Activated naive CD8-positive, alpha-beta T cell treated with anti-CD3 and anti-CD28 coated beads, Interleukin-2, amount 50 U/mL, for 24 hours (primary cell): ENCODE data around the gene RFC1.

ENCODE experiments used
- ATAC-seq: fragments of 150-1000 bp; cut with Tn5 transposase; one replicate; pipeline ENCODE4 v1.10.0; 2021
- DNase-seq: peaks from one replicate; pipeline ENCODE4 v3.0.0; 2021
- H3K27ac Mint-ChIP-seq: one replicate; pipeline ENCODE4 v1.8.0; 2021; ENCODE audit warnings: mild to moderate bottlenecking, mixed read lengths
- H3K27me3 Mint-ChIP-seq: one replicate; pipeline ENCODE4 v1.8.0; 2021; ENCODE audit warnings: mixed read lengths
- H3K36me3 Mint-ChIP-seq: one replicate; pipeline ENCODE4 v1.8.0; 2021; ENCODE audit warnings: low read depth, mixed read lengths
- H3K4me1 Mint-ChIP-seq: one replicate; pipeline ENCODE4 v1.8.0; 2021; ENCODE audit warnings: mixed read lengths
- H3K4me3 Mint-ChIP-seq: one replicate; pipeline ENCODE4 v1.8.0; 2021; ENCODE audit warnings: mild to moderate bottlenecking, moderate library complexity, mixed read lengths
- H3K9me3 Mint-ChIP-seq: one replicate; pipeline ENCODE4 v1.8.0; 2021; ENCODE audit warnings: mixed read lengths

The RFC1 gene

GRCh38 chr4:39274503-39274902, 91.7 kb downstream of the RFC1 start:
- ATAC-seq (no peak), DNase-seq (no peak)
- Mint-ChIP-seq H3K27me3 (no peaks in the 10 kb centered on the region), H3K9me3 (no peaks in the 10 kb centered on the region), H3K36me3 (peaks cover 10% of the 10 kb centered on the region), H3K27ac (no peak overlapping the region), H3K4me1 (no peaks in the 10 kb centered on the region), H3K4me3 (no peak overlapping the region)

- H3K9me3 Mint-ChIP-seq: no peaks in the 10 kb centered on the region
- no peaks in the 10 kb centered on the region for H3K27me3 Mint-ChIP-seq
- ATAC-seq: no peak
- H3K36me3 Mint-ChIP-seq: peaks cover 4% of the 10 kb centered on the region
- no peak for DNase-seq
- H3K4me1 Mint-ChIP-seq: no peaks in the 10 kb centered on the region
- H3K27ac Mint-ChIP-seq: no peak overlapping the region
- no peak overlapping the region for H3K4me3 Mint-ChIP-seq
These were observed 102.3 kb downstream of the RFC1 start for GRCh38 chr4:39263895-39264294.

GRCh38 chr4:39259571-39260330, 106.4 kb downstream of the RFC1 start:
- DNase-seq (no peak), ATAC-seq (no peak)
- Mint-ChIP-seq H3K36me3 (peaks cover 11% of the 10 kb centered on the region), H3K27me3 (no peaks in the 10 kb centered on the region), H3K9me3 (no peaks in the 10 kb centered on the region), H3K4me3 (no peak overlapping the region), H3K4me1 (no peaks in the 10 kb centered on the region), H3K27ac (no peak overlapping the region)

GRCh38 chr4:39256436-39256835, 109.7 kb downstream of the RFC1 start:
- H3K4me3 Mint-ChIP-seq: no peak overlapping the region
- ATAC-seq (no peak), DNase-seq (no peak)
- peaks cover 13% of the 10 kb centered on the region for H3K36me3 Mint-ChIP-seq
- H3K9me3 Mint-ChIP-seq: no peaks in the 10 kb centered on the region
- H3K27ac Mint-ChIP-seq: no peak overlapping the region
- H3K27me3 Mint-ChIP-seq: no peaks in the 10 kb centered on the region
- H3K4me1 Mint-ChIP-seq: no peaks in the 10 kb centered on the region

- H3K4me3 Mint-ChIP-seq: no peak overlapping the region
- ATAC-seq: no peak
- no peak for DNase-seq
- no peak overlapping the region for H3K27ac Mint-ChIP-seq
- peaks cover 13% of the 10 kb centered on the region for H3K36me3 Mint-ChIP-seq
- H3K4me1 Mint-ChIP-seq: no peaks in the 10 kb centered on the region
- no peaks in the 10 kb centered on the region for H3K9me3 Mint-ChIP-seq
- H3K27me3 Mint-ChIP-seq: no peaks in the 10 kb centered on the region
These were observed 110.3 kb downstream of the RFC1 start for GRCh38 chr4:39255871-39256270.

- Mint-ChIP-seq H3K27me3 (no peaks in the 10 kb centered on the region), H3K4me3 (no peak overlapping the region), H3K9me3 (no peaks in the 10 kb centered on the region), H3K27ac (no peak overlapping the region), H3K4me1 (no peaks in the 10 kb centered on the region), H3K36me3 (peaks cover 13% of the 10 kb centered on the region)
- DNase-seq: no peak
- ATAC-seq: no peak
These were observed 110.9 kb downstream of the RFC1 start for GRCh38 chr4:39255266-39255665.

- Mint-ChIP-seq H3K27me3 (no peaks in the 10 kb centered on the region), H3K4me1 (no peaks in the 10 kb centered on the region), H3K4me3 (no peak overlapping the region), H3K9me3 (no peaks in the 10 kb centered on the region), H3K27ac (no peak overlapping the region), H3K36me3 (peaks cover 18% of the 10 kb centered on the region)
- no peak for ATAC-seq
- no peak for DNase-seq
These were observed 122.7 kb downstream of the RFC1 start for GRCh38 chr4:39243462-39243861.
